OCI-LY1 (cell line): ENCODE measurements around the gene FBXO46.

ENCODE experiments used
- H2AFZ ChIP-seq: fragments of 200-600 bp; sonication (generic), shearing (Covaris generic); 2 replicates; pipeline ENCODE4 v1.6.0; 2014; ENCODE audit warnings: antibody characterized with exemption, mild to moderate bottlenecking, low read length
- H3F3A ChIP-seq: fragments of 200-600 bp; sonication (generic), shearing (Covaris generic); 2 replicates; pipeline ENCODE4 v1.6.0; 2014; ENCODE audit warnings: mild to moderate bottlenecking, antibody characterized with exemption, low read length, moderate library complexity; ENCODE audit not compliant: insufficient read depth
- H3K27ac ChIP-seq: fragments of 200-600 bp; sonication (generic); 2 replicates; pipeline ENCODE4 v1.5.1; 2014; ENCODE audit warnings: low read length, mixed run types, mild to moderate bottlenecking, low read depth; ENCODE audit not compliant: poor library complexity, severe bottlenecking
- H3K27me3 ChIP-seq: fragments of 200-600 bp; sonication (generic); 2 replicates; pipeline ENCODE4 v1.6.0; 2014; ENCODE audit warnings: antibody characterized with exemption, mild to moderate bottlenecking, low read length, moderate library complexity; ENCODE audit not compliant: insufficient read depth
- H3K36me3 ChIP-seq: fragments of 200-600 bp; sonication (generic); 2 replicates; pipeline ENCODE4 v1.6.1; 2014; ENCODE audit warnings: mild to moderate bottlenecking, antibody characterized with exemption, low read length, moderate library complexity, mixed read lengths; ENCODE audit not compliant: insufficient read depth
- H3K4me1 ChIP-seq: fragments of 200-600 bp; sonication (generic); 2 replicates; pipeline ENCODE4 v1.5.1; 2014; ENCODE audit warnings: mild to moderate bottlenecking, low read length, moderate library complexity; ENCODE audit not compliant: insufficient read depth, severe bottlenecking
- H3K4me2 ChIP-seq: fragments of 200-600 bp; sonication (generic), shearing (Covaris generic); 2 replicates; pipeline ENCODE4 v1.6.1; 2014; ENCODE audit warnings: low read length
- H3K4me3 ChIP-seq: fragments of 200-600 bp; sonication (generic); 2 replicates; pipeline ENCODE4 v1.5.1; 2014; ENCODE audit warnings: low read length, low read depth, mild to moderate bottlenecking, mixed read lengths; ENCODE audit not compliant: poor library complexity, severe bottlenecking
- H3K79me2 ChIP-seq: fragments of 200-600 bp; shearing (Covaris generic); 2 replicates; pipeline ENCODE4 v1.6.1; 2016; ENCODE audit warnings: mixed run types, low read length, mixed read lengths; ENCODE audit not compliant: insufficient read depth
- H3K9ac ChIP-seq: fragments of 200-600 bp; sonication (generic), shearing (Covaris generic); 2 replicates; pipeline ENCODE4 v1.6.1; 2014; ENCODE audit warnings: mild to moderate bottlenecking, low read length, mixed read lengths
- H3K9me2 ChIP-seq: fragments of 200-600 bp; sonication (generic), shearing (Covaris generic); 2 replicates; pipeline ENCODE4 v1.6.1; 2014; ENCODE audit warnings: low read depth, mild to moderate bottlenecking, low read length, mixed read lengths
- H3K9me3 ChIP-seq: fragments of 200-600 bp; shearing (Covaris generic); 2 replicates; pipeline ENCODE4 v1.6.1; 2014; ENCODE audit warnings: low read length, mixed read lengths
- H4K20me1 ChIP-seq: fragments of 200-600 bp; sonication (generic), shearing (Covaris generic); 2 replicates; pipeline ENCODE4 v1.6.0; 2016; ENCODE audit warnings: mild to moderate bottlenecking, low read length; ENCODE audit not compliant: insufficient read depth
- EZH2 ChIP-seq: fragments of 200-600 bp; sonication (generic), shearing (Covaris generic); IDR thresholded peaks from 2 replicates; pipeline ENCODE4 v1.8.0; 2017; ENCODE audit warnings: borderline replicate concordance, mixed run types, mild to moderate bottlenecking, antibody characterized with exemption, low read length, moderate library complexity, mixed read lengths
- TF ChIP-seq, protein P1 (sequence below): fragments of 200-600 bp; sonication (generic), shearing (Covaris generic); IDR thresholded peaks from 2 replicates; pipeline ENCODE4 v1.5.1; 2017; ENCODE audit warnings: mild to moderate bottlenecking, antibody characterized with exemption, low read length, moderate library complexity, mixed read lengths

FBXO46 gene

GRCh38 chr19:45772130-45772840, 41.6 kb upstream of the FBXO46 start:
- no peaks in the 10 kb centered on the region for H3K27me3 ChIP-seq
- H3K9ac ChIP-seq, result peak overlapping the region; percentile 8; the same call in 1 of the 2 replicates
- peaks cover 34% of the 10 kb centered on the region for H3K4me1 ChIP-seq
- no peaks in the 10 kb centered on the region for H3F3A ChIP-seq
- TF ChIP-seq EZH2, result no peak
- TF ChIP-seq, protein P1, sequence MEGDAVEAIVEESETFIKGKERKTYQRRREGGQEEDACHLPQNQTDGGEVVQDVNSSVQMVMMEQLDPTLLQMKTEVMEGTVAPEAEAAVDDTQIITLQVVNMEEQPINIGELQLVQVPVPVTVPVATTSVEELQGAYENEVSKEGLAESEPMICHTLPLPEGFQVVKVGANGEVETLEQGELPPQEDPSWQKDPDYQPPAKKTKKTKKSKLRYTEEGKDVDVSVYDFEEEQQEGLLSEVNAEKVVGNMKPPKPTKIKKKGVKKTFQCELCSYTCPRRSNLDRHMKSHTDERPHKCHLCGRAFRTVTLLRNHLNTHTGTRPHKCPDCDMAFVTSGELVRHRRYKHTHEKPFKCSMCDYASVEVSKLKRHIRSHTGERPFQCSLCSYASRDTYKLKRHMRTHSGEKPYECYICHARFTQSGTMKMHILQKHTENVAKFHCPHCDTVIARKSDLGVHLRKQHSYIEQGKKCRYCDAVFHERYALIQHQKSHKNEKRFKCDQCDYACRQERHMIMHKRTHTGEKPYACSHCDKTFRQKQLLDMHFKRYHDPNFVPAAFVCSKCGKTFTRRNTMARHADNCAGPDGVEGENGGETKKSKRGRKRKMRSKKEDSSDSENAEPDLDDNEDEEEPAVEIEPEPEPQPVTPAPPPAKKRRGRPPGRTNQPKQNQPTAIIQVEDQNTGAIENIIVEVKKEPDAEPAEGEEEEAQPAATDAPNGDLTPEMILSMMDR, result no peak
- H3K4me2 ChIP-seq, result peak overlapping the region; percentile 21; the same call in 1 of the 2 replicates
- no peaks in the 10 kb centered on the region for H3K9me2 ChIP-seq
- H3K79me2 ChIP-seq, result no peaks in the 10 kb centered on the region
- 0 out of 2 replicates have a peak, but pooled peaks cover 3% of the 10 kb centered on the region for H3K36me3 ChIP-seq
- no peaks in the 10 kb centered on the region for H3K9me3 ChIP-seq
- H3K4me3 ChIP-seq, result no peak overlapping the region
- no peaks in the 10 kb centered on the region for H4K20me1 ChIP-seq
- peak overlapping the region; percentile 77 for H3K27ac ChIP-seq
- H2AFZ ChIP-seq, result no peak overlapping the region

GRCh38 chr19:45771311-45771933, 40.7 kb upstream of the FBXO46 start:
- Histone ChIP-seq H3K4me2 (peak overlapping the region; percentile 86), H3K4me1 (peaks cover 34% of the 10 kb centered on the region), H3K4me3 (peak overlapping the region; percentile 62), H3K36me3 (no peaks in the 10 kb centered on the region), H3K9me2 (no peaks in the 10 kb centered on the region), H2AFZ (no peak overlapping the region), H3K79me2 (no peaks in the 10 kb centered on the region), H3F3A (no peaks in the 10 kb centered on the region), H3K27me3 (no peaks in the 10 kb centered on the region; the same call in 1 of the 2 replicates), H4K20me1 (no peaks in the 10 kb centered on the region), H3K27ac (no peak overlapping the region), H3K9me3 (no peaks in the 10 kb centered on the region), H3K9ac (peak overlapping the region; percentile 39; the same call in 1 of the 2 replicates)
- no peak for TF ChIP-seq EZH2
- TF ChIP-seq, protein P1, result no peak

GRCh38 chr19:45770192-45771101, 39.8 kb upstream of the FBXO46 start:
- Histone ChIP-seq H3K36me3 (no peaks in the 10 kb centered on the region), H3K4me3 (peak overlapping the region; percentile 62), H3K4me2 (peak overlapping the region; percentile 86), H3K9me2 (no peaks in the 10 kb centered on the region), H3F3A (no peaks in the 10 kb centered on the region), H3K9me3 (no peaks in the 10 kb centered on the region), H4K20me1 (no peaks in the 10 kb centered on the region), H2AFZ (no peak overlapping the region), H3K9ac (peak overlapping the region; percentile 51), H3K27ac (peak overlapping the region; percentile 58), H3K4me1 (peaks cover 34% of the 10 kb centered on the region), H3K79me2 (no peaks in the 10 kb centered on the region), H3K27me3 (no peaks in the 10 kb centered on the region; the same call in 1 of the 2 replicates)
- no peak for TF ChIP-seq EZH2
- TF ChIP-seq, protein P1, result peak; percentile 87
